Sigmoid colon (tissue), 3 donors: ENCODE data around the gene MRPS12.

Experiments used
- POLR2A ChIP-seq, 2 donors: fragments of 450-650 bp; IDR thresholded peaks; one replicate each; pipeline ENCODE4 v1.6.1; 2016; ENCODE audit warnings: antibody characterized with exemption in 2 of 2, mild to moderate bottlenecking in 2 of 2, moderate library complexity in 2 of 2
- TF ChIP-seq, protein P1 (sequence below), 4 experiments: fragments of 450-650 bp in 3 of 4; fragments of 200-600 bp in 1 of 4; IDR thresholded peaks; one replicate each; pipeline ENCODE4 v1.5.1; 2016 to 2019; ENCODE audit warnings: antibody characterized with exemption in 4 of 4, mild to moderate bottlenecking in 3 of 4, moderate library complexity in 2 of 4

DNA sequence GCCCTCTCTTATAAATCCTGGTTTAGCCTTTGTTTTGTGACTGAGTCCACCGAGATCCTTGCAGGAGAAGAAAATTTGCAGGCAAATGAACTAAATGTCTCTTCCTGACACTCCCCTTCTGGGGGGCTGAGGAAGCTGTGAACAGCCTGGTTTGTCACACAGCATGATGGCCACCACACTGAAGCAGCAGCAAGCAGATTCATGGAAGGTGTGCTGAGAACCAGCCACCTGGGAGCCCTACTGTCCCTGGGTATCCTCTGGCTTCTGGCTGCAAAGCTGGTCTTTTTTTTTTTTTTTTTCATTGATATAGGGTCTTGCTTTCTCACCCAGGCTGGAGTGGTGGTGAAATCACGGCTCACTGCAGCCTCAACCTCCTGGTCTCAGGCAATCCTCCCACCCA, 11.2 kb downstream of the MRPS12 start:
- TF ChIP-seq, protein P1, sequence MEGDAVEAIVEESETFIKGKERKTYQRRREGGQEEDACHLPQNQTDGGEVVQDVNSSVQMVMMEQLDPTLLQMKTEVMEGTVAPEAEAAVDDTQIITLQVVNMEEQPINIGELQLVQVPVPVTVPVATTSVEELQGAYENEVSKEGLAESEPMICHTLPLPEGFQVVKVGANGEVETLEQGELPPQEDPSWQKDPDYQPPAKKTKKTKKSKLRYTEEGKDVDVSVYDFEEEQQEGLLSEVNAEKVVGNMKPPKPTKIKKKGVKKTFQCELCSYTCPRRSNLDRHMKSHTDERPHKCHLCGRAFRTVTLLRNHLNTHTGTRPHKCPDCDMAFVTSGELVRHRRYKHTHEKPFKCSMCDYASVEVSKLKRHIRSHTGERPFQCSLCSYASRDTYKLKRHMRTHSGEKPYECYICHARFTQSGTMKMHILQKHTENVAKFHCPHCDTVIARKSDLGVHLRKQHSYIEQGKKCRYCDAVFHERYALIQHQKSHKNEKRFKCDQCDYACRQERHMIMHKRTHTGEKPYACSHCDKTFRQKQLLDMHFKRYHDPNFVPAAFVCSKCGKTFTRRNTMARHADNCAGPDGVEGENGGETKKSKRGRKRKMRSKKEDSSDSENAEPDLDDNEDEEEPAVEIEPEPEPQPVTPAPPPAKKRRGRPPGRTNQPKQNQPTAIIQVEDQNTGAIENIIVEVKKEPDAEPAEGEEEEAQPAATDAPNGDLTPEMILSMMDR (IDR thresholded peaks at IDR 0.05), result no peak
- no peak for TF ChIP-seq POLR2A (IDR thresholded peaks at IDR 0.05)
